ENCODE measurements around the gene PLAC8L1.

DNA sequence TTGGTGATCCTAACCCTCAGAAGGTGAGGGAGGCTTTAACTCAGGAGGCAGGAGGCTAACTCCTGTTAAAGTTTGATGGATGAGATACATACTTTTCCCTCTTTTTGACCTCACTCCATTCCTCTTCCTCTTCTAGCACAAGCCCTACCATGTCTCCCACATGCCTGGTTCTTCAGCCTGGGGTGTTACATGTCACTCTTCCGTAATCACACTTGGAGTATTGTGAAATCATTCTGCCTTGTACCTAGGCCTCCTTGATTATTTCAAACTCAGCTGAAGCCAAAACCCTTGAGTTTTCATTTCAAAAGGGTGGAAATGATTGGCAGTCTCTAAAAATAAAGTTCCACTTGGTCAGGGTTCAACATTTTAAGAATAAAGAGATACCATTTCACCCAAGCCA is 1.8 kb downstream of the PLAC8L1 start:
- TF ChIP-seq, protein P1, sequence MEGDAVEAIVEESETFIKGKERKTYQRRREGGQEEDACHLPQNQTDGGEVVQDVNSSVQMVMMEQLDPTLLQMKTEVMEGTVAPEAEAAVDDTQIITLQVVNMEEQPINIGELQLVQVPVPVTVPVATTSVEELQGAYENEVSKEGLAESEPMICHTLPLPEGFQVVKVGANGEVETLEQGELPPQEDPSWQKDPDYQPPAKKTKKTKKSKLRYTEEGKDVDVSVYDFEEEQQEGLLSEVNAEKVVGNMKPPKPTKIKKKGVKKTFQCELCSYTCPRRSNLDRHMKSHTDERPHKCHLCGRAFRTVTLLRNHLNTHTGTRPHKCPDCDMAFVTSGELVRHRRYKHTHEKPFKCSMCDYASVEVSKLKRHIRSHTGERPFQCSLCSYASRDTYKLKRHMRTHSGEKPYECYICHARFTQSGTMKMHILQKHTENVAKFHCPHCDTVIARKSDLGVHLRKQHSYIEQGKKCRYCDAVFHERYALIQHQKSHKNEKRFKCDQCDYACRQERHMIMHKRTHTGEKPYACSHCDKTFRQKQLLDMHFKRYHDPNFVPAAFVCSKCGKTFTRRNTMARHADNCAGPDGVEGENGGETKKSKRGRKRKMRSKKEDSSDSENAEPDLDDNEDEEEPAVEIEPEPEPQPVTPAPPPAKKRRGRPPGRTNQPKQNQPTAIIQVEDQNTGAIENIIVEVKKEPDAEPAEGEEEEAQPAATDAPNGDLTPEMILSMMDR (conservative IDR thresholded peaks at IDR 0.05): no peak
- TF ChIP-seq ZFX (IDR thresholded peaks at IDR 0.05): no peak

Data from C4-2B (cell line).